ENCODE results near the gene UBE2D4. TPM values are rescaled to one million over a fixed set of nuclear protein-coding genes. Genes with fewer than 3 reads are reported as not detected.

UBE2D4 gene
- total and polyA plus RNA-seq, 4 donors, result 8.8 to 25.6 (median 17.2) TPM

GRCh38 chr7:43884617-43885016, 41.6 kb upstream of the UBE2D4 start:
- Histone ChIP-seq H3K27ac (ENCODE audit: low read depth in 1 of 2, low read length in 1 of 2) (no peak overlapping the region), H3K4me1 (ENCODE audit: control insufficient read depth in 5 of 5, insufficient read depth in 5 of 5, low read length in 5 of 5) (peaks cover 0 to 5% (median 0%) of the 10 kb centered on the region in 5 donors), H3K9me3 (ENCODE audit: control insufficient read depth in 4 of 4, insufficient read depth in 3 of 4, low read length in 3 of 4) (no peaks in the 10 kb centered on the region), H3K36me3 (ENCODE audit: control insufficient read depth in 4 of 4, insufficient read depth in 4 of 4, low read length in 4 of 4) (peaks cover 3 to 31% (median 23%) of the 10 kb centered on the region in 4 donors), H3K9ac (ENCODE audit: insufficient read depth in 1 of 2, low read length in 2 of 2) (no peak overlapping the region), H3K27me3 (ENCODE audit: control insufficient read depth in 3 of 3, insufficient read depth in 3 of 3, low read length in 2 of 3) (no peaks in the 10 kb centered on the region), H3K4me3 (no peak overlapping the region)
- no peak for ATAC-seq (ENCODE audit: insufficient read depth, low FRiP score)
- TF ChIP-seq CTCF (IDR thresholded peaks at IDR 0.05; ENCODE audit: control extremely low read depth, extremely low read depth), result no peak
- 88 to 94% methylated on average over 4 of the region's 4 CpGs for WGBS, 2 donors
- no peak for DNase-seq

GRCh38 chr7:43888993-43889945, 37.0 kb upstream of the UBE2D4 start:
- H3K9me3 ChIP-seq (ENCODE audit: control insufficient read depth in 4 of 4, insufficient read depth in 3 of 4, low read length in 3 of 4), result no peaks in the 10 kb centered on the region
- H3K4me3 ChIP-seq, result no peak overlapping the region
- no peak for TF ChIP-seq CTCF (IDR thresholded peaks at IDR 0.05; ENCODE audit: control extremely low read depth, extremely low read depth)
- ATAC-seq (ENCODE audit: insufficient read depth, low FRiP score), result no peak
- H3K36me3 ChIP-seq (ENCODE audit: control insufficient read depth in 4 of 4, insufficient read depth in 4 of 4, low read length in 4 of 4), result peaks cover 0 to 11% (median 7%) of the 10 kb centered on the region in 4 donors
- peaks cover 0 to 11% (median 0%) of the 10 kb centered on the region in 5 donors for H3K4me1 ChIP-seq (ENCODE audit: control insufficient read depth in 5 of 5, insufficient read depth in 5 of 5, low read length in 5 of 5)
- WGBS, 2 donors, result 68 to 87% methylated on average over 7 of the region's 7 CpGs
- H3K27ac ChIP-seq (ENCODE audit: low read depth in 1 of 2, low read length in 1 of 2), result no peak overlapping the region
- no peaks in the 10 kb centered on the region for H3K27me3 ChIP-seq (ENCODE audit: control insufficient read depth in 3 of 3, insufficient read depth in 3 of 3, low read length in 2 of 3)
- H3K9ac ChIP-seq (ENCODE audit: insufficient read depth in 1 of 2, low read length in 2 of 2), result no peak overlapping the region
- DNase-seq, result no peak

- Histone ChIP-seq H3K4me3 (no peak overlapping the region), H3K4me1 (ENCODE audit: control insufficient read depth in 5 of 5, insufficient read depth in 5 of 5, low read length in 5 of 5) (peaks cover 0 to 11% (median 0%) of the 10 kb centered on the region in 5 donors), H3K27ac (ENCODE audit: low read depth in 1 of 2, low read length in 1 of 2) (no peak overlapping the region), H3K9ac (ENCODE audit: insufficient read depth in 1 of 2, low read length in 2 of 2) (no peak overlapping the region), H3K27me3 (ENCODE audit: control insufficient read depth in 3 of 3, insufficient read depth in 3 of 3, low read length in 2 of 3) (no peaks in the 10 kb centered on the region), H3K9me3 (ENCODE audit: control insufficient read depth in 4 of 4, insufficient read depth in 3 of 4, low read length in 3 of 4) (no peaks in the 10 kb centered on the region), H3K36me3 (ENCODE audit: control insufficient read depth in 4 of 4, insufficient read depth in 4 of 4, low read length in 4 of 4) (peaks cover 0 to 8% (median 5%) of the 10 kb centered on the region in 4 donors)
- ATAC-seq (ENCODE audit: insufficient read depth, low FRiP score) (no peak), DNase-seq (no peak)
- TF ChIP-seq CTCF (IDR thresholded peaks at IDR 0.05; ENCODE audit: control extremely low read depth, extremely low read depth), result no peak
- WGBS, 2 donors, result 93 to 94% methylated on average over 6 of the region's 6 CpGs
Measured at GRCh38 chr7:43890468-43890867, 35.8 kb upstream of the UBE2D4 start.

All from lung (tissue), 12 donors.